ENCODE results near the gene CREBBP. TPM values are rescaled to one million over a fixed set of nuclear protein-coding genes. Genes with fewer than 3 reads are reported as not detected.

CREBBP gene
- total RNA-seq, 1 donor from 2014 or later = 35.3 TPM

DNA sequence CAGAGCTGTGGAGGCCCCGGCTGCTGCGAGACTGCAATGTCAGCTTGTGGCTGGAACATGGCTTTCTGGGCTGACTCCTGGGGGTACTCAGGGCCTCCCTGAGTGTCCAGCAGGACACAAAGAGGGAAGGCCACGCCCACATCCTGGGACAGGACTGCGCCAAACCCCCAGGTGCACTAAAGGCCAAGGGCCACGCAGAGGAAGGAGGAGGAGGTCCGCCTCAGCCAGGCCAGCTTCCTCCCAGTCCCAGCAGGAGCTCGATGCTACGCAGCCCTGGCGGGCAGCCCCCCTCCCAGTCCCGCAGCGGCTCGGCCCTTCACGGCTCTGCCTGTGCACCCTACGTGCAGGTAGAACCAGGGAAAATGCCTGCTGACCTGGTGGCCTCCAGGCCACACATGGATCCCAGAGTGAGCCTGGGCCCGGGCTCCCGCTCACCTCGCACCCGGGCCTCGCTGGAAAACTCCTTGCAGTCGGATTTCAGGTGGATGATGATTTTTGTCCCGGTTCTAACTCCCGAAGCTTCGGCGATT lies 204.8 kb downstream of the CREBBP start:
- no peak for ATAC-seq (ENCODE audit: poor library complexity)
- intact Hi-C loops (cut with DNase I) = no loop called here
- DNase-seq = no peak

Other genes starting within 250 kb of the CREBBP start
- gene DNASE1, start 226.0 kb downstream of the CREBBP start, total RNA-seq = 8.1 TPM
- 146 TPM for gene TRAP1, start 163.2 kb downstream of the CREBBP start, total RNA-seq
- 44.8 TPM for gene ADCY9, start 235.7 kb upstream of the CREBBP start, total RNA-seq